ENCODE results near the gene TASP1. TPM values are rescaled to one million over a fixed set of nuclear protein-coding genes. Genes with fewer than 3 reads are reported as not detected.
A peak's percentile ranks its signal among the peaks of the same experiment; 100 is the strongest.
"Not testable (repeated sequence)": the region's sequence is repeated elsewhere in the genome, so short reads cannot be mapped to it uniquely, and the experiment has no call there.

TASP1 gene
- total RNA-seq, 1 experiment from 2014 or later: 10.8 TPM

DNA sequence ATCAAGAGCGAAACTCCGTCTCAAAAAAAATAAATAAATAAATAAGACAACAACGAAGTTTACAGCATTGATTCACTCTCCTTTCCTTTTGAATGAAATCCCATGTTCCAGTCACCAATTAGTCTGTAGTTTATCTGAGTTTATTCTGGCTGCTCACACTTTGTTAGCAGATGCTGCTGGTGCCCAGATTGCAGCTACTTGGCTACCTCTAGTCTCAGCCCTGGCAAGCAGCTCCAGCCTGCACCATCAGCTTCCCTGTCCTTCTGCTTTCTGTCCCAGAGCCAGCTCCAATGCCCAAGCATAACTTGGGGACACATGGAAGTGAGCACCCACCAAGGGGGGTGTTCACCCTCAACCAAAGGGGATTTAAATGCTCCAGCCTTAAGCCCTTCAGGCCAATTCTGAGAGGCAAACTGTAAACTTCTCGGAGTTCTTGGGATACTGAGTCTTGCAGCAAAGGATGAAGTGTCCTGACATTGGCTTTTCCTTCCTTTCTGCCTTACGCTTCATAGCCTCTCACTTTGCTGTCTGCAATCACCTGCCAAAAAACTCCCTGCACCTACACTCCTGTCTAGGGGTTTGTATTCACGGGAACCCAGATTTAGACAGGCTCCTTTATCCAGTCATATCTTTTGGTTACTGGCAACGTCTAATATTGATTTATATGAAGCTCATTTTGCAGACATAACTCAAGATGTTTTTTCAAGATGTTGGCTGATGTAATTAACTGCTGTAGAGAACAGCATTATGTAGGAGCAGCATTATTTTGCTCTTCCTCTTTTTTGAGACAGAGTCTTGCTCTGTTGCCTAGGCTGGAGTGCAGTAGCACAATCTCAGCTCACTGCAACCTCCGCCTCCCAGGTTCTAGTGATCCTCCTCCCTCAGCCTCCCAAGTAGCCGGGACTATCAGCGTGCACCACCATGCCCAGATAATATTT lies 9.8 kb upstream of the TASP1 start:
- DNase-seq (ENCODE audit: low spot score): no peak

DNA sequence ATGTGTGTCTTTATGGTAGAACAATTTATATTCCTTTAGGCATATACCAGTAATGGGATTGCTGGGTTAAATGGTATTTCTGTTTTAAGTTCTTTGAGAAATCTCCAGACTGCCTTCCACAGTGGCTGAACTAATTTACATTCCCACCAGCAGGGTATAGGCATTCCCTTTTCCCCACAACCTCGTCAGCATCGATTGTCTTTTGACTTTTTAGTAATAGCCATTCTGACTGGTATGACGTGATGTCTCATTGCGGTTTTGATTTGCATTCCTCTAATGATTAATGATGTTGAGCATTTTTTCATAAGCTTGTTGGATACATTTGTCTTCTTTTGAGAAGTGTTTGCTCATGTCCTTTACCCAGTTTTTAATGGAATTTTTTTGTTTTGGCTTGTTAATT lies 5.3 kb upstream of the TASP1 start:
- no peak for DNase-seq (ENCODE audit: low spot score)

DNA sequence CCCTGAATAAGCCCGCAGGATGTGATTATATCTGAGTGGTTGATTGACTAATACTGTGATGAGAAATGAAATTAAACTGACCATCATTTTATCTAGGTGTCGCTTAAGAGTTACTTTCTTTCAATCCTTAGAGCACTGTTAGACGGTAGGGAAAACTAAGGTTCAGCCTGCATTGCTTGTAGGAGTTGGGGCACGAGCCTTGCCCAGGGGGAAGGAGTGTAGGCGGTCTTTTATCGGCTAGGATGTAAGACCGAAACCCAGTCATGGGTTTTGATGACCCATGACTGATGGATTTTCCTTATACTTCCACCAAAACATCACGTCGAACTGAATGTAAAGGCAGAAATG lies 392 bp upstream of the TASP1 start:
- DNase-seq (ENCODE audit: low spot score): no peak

DNA sequence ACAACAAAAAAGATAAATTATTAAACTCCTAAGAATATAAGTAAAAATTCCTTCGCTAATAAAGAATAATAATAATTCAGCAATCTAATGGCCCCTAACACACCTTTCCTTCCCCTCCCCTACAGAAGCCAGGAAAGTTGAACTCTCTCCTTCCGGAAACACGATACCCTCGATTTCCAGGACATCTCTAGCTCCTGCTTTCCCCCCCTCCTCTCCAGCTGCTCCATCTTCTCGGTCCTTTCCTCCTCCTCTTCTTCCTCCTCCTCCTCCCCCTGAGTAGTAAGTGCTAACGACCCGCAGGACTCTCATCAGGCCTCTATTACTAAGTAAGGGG lies 603 bp downstream of the TASP1 start:
- DNase-seq (ENCODE audit: low spot score): peak; percentile 24

DNA sequence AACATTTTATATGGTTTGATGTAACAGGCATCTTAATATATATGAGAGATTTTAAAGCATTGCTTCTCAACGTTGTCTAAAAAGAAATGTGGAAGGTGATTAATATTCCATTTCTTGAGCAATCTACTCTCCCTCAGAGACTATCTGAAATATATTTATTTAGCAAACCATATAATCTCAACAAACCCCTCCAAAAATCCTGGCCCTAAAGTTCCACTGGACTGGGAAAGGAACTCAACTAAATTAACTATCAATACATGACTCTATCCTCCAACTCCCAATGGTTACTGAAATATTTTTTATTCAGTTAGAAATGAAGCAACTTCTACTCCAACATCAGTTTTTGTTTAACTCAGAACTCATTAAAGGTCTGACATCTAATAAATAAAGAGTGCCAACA lies 6.3 kb downstream of the TASP1 start:
- no peak for DNase-seq (ENCODE audit: low spot score)

DNA sequence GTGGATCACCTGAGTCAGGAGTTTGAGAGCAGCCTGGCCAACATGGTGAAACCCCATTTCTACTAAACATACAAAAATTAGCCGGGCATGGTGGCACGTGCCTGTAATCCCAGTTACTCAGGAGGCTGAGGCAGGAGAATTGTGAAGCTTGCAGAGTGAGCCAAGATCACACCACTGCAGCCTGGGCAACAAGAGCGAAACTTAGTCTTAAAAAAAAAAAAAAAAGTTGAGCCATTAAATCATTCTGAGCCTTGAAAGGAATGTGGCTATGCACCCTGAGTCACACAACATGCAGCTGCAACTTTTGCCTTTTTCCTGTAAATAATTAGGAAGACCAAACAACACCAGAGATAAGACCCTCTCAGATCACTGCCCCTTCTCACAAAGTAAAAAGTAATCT lies 11.2 kb downstream of the TASP1 start:
- peak; percentile 20 for DNase-seq (ENCODE audit: low spot score)

DNA sequence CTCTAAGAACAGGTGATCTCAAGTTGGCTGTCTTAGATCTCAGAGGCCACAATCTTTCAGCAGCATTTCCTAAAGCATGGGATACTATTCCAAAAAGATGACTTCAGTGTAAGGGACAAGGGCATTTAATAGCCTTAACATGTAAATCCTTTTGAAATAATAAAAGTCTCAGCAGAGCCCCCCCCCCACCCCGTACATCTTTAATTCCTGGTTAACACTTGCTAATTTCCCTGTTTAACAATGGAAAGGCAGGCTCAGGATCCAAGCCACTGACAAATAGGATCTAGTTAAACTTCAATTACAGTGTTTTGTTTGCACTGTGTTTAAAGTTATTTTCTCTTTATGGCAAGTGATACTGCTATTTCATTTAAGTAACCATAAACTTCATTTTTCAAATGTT lies 12.0 kb downstream of the TASP1 start:
- DNase-seq (ENCODE audit: low spot score): no peak

DNA sequence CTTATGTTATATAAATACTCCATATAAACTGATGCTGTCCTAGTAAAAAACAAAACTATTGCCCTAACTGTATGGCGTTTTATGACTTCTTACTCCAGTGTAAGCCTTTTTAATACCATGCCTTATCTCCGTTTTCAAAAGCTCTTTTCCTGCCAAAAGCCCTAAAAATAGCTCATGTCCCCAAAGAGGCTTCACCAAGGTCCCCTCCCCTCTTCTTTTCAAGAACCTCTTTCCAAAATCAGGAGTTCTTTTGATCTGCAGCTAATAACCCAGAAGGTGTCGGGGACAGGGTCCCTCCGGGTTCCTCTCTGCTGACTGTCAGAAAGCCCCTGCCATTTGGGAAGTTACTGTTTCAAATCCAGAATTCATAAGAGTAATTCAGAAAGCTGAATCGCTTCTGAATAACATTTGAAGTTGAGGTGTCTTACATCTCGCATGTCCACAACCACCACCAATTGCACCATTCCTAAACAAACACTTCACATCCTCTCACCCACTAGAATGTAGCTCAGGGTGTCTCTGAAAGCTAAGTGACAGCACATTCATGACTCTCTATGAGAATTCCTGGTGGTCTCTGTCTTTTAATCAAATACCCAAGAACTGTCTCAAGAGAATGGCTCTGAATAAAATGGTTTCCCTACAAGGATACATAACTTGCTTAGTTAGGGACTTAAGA lies 13.3 kb downstream of the TASP1 start:
- DNase-seq (ENCODE audit: low spot score): no peak

DNA sequence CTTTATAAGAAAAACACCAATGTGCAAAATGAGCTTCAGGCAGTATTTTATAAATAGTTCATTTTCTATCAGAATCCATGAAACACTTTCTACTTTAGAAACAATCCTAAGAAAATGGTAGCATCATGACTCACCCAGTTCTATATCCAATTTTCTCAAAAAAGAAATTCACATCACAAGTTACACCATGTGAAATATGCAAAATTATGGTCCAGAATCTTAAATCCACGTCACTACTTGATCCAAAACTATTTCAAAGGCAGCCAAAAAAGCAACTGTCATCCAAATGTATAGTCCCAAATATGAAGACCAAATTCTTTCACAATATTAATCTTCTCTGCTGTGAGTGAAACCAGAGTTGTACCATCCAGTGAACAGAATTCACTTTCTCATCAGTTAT lies 19.3 kb downstream of the TASP1 start:
- not testable (repeated sequence) for DNase-seq (ENCODE audit: low spot score)

DNA sequence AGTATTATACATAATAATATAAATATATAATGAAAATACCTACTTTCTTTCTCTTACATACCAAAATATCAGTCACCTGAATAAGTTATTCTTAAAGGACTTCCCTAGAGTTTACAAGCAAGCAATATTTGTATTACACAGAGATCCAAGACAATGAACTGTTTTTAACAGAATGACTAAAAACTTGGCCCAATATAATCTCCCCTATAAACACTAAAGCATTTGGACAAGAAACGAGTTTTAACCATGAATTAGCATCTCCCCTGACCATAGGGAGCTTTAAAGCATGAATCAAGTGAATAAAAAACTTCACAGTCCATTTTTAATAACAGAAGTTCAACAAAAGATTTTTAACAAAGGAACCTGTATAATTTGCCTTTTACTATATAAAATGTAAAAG lies 20.3 kb downstream of the TASP1 start:
- not testable (repeated sequence) for DNase-seq (ENCODE audit: low spot score)

DNA sequence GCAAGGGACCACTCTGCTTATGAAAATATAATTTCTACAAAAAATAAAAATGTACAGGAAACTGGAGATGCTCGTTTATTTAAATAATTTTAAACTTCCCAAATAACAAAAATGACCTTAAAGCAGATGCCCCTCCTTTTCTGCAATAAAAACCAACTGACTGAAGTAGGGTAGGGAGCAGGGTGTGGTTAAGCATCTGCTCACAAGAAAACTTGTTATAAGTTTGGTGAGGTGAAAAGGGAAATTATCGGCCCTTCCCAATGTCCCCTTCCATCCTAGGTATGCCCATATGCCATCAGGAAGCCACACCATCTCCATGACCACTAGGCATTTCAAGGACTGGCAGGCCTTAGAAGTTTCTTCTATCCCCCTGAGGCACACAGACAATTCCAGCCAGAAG lies 21.1 kb downstream of the TASP1 start:
- not testable (repeated sequence) for DNase-seq (ENCODE audit: low spot score)

DNA sequence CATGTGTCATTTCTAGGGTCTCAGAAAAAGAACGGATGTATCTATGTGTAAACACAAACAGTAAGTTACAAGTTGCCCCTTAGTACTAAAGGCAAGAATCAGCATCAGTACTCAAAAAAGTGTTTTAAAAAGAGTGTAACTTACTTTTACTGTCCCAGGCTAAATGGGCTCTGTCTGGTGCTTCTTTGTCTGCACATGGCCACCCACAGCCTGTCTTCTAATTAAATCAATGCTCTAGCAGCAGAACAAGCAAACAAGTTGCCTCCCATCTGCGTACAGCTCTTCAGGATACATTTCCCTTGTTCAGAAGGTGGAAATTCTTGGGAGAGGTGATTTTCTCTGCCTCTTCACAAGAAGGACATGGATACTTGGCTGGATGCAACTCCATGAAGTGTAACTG lies 22.0 kb downstream of the TASP1 start:
- DNase-seq (ENCODE audit: low spot score): not testable (repeated sequence)

DNA sequence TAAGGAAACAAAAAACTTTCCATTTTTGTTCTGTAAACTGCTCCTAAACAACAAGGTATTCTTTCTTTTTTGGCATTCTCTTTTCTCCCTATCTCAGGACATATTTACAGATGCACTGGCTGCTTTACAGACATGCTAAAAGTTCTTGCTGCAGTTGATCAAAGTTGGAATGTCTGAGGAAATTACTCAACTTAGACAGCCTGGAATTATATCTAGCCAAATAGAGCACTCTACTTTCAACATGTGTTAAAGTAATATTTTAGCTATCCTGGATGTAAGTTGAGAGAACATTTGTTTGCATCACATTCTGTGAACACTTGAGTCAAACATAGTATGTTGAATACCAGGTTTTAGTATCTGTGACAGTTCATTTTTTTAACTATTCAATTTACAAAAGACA lies 24.8 kb downstream of the TASP1 start:
- no peak for DNase-seq (ENCODE audit: low spot score)

DNA sequence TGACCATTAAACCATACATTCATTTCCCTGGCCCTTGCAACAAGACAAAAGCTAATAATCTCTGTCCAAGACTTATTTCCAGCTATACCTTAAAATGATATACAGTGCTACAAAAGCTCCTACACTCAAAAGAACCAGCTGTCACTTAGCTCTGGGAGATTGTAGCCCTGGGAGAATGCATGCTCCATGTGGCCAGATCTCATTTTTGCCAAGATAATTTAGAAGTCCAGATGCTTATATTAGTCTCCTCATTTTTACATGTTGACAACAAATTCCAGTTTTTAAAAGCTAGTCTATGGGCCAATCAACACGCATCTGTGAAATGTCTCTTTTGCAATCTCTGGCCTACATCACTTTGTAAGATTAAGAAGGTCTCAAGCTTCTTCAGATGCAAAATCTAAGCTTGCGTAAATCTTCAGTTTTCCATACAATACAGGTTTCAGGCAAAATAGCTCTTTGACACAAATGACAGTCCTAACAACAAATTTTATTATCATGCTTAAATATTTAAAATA lies 27.1 kb downstream of the TASP1 start:
- DNase-seq (ENCODE audit: low spot score): no peak

DNA sequence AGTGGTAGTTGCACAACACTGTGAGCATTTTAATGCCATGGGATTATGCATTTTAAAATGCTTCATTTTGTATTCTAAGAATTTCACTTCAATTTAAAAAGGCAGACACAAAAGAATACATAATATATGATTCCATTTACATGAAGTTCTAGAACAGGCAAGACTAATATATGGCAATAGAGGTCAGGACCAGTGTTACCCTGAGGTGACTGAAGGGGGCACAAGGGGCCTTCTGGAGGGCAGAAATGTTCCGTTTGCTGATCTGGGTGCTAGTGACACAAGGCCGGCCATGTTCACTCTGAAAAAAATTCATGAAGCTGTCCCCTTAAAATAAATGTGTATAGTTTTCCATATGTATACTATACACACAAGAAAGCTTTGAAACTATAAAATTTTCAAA lies 28.5 kb downstream of the TASP1 start:
- DNase-seq (ENCODE audit: low spot score): no peak

DNA sequence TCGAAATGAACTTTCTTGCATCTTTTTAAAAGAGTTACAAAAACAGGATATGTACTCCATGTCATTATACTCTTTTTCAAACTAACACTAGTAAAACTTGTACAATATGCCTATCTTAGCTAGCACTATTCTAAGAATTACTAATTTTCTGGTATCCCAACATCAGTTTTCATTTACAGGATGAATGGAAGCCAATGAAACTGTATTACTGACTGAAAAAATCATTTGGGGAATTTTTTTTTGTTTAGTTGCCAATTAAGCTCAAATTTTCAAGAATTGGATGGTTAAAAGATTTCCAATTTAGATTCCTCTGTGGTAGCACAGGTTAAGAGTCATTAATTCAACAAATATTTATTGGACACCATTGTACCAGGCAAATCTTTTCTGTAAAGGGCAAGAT lies 30.7 kb downstream of the TASP1 start:
- no peak for DNase-seq (ENCODE audit: low spot score)

DNA sequence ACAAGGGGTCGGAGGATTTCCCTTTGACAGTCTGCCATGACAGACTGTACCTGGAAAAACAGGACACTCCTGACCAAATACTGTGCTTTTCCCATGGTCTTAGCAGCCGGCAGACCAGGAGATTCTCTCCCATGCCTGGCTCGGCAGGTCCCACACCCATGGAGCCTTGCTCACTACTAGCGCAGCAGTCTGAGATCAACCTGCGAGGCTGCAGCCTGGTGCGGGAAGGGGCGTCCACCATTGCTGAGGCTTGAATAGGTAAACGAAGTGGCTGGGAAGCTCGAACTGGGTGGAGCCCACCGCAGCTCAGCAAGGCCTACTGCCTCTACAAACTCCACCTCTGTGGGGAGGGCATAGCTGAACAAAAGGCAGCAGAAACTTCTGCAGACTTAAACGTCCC lies 45.3 kb downstream of the TASP1 start:
- not testable (repeated sequence) for DNase-seq (ENCODE audit: low spot score)

DNA sequence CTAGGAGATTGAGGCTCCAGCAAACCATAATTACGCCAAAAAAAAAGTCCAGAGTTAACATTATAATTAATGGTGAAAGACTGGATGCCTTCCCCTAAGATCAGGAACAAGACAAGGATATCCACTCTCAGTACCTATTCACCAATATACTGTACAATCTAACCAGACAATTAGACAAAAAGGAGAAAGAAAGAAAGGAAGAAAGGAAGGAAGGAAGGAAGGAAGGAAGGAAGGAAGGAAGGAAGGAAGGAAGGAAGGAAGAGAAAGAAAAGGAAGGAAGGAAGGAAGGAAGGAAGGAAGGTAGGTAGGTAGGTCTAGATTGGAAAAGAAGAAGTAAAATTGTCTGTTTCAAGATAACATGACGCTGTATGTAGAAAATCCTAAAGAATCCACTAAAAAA lies 50.7 kb downstream of the TASP1 start:
- no peak for DNase-seq (ENCODE audit: low spot score)

DNA sequence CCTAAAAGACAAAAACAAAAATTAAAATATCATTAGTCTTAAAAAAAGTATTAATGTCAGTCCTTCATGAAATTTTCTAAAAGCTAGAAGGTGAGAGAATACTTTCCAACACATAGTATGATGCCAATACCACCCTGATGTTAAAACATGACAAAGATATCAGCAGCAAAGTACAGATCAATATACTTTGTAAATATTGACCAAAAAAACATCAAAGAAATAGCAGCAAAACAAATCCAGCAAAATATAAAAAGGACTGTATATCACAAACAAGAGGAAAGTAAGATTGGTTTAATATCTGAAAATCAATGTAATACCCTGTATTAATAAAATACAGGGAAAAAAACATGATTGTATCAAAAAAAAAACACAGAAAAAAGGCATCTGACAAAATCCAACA lies 51.4 kb downstream of the TASP1 start:
- no peak for DNase-seq (ENCODE audit: low spot score)

DNA sequence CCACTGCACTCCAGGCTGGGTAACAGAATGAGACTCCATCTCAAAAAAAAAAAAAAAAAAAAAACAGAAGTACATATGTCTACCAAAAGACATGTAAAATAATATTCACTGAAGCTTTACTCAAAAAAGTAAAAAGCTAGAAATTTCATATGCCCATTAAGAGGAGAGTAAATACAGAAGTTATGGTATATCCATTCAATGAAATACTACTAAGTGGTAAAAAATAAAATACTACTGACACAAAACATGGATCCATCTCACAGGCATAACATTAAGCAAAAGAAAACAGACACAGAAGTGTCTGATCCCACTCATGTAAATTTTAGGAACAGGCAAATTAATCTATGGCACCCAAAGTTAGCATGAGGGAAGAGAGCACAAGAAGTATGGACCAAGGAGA lies 52.6 kb downstream of the TASP1 start:
- DNase-seq (ENCODE audit: low spot score): no peak

DNA sequence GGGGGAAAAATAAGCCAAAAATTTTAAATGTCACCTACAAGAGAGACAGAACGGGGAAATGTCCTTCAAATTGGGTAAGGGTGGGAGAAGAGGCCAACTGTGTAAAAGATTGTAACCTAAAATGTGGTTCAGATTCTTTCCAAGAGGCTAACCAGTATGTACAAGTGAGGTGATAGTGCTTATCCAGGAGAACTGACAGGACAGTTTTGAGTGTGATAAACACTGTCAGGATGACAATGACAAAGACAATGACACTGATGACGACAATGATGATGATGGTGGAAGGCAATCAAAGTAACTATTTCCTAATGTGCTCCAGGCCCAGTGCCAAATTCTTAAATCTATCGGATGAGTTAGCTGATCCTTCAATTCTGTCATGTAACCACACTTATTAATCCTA lies 57.3 kb downstream of the TASP1 start:
- no peak for DNase-seq (ENCODE audit: low spot score)

DNA sequence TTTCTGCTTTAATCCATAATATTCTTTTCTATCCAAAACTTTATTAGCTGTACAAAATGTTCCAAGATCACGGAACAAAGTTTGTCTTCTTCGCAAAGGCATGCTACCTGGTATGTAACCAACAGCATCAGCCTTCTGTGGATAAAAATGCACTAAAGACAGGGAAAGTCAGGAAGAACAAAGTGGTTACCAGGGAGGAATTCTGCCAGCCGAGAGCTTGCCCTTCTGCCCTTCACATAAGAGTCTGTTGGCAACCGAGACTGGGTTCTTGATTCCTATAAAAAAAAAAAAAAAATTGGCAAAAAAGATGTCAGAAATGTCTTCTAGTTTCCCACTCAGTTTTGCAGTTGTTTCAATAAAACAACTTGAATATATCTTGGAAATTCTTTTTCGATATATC lies 58.0 kb downstream of the TASP1 start:
- DNase-seq (ENCODE audit: low spot score): no peak

DNA sequence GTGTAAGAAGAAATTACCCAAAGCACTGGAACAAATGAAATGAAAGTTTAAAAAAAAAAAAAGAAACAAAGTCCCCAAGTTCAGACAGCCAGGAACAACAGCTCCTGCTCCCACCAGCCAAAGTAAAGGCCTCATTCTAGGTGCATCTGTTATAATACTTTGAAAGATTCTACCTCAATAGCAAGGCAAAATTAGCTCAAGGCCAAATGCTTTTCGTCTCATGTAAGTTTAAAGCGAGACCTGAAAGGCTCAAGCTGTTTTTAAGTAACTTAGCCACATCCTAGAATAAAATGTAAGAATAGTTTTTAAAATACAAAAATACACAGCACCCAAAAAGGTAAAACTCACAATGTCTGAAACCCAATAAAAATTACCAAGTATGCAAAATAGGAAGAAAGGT lies 64.7 kb downstream of the TASP1 start:
- DNase-seq (ENCODE audit: low spot score): no peak

All from H4 (cell line).